ENCODE results near the gene E4F1.

The E4F1 gene

GRCh38 chr16:2231016-2231931 lies 7.9 kb downstream of the E4F1 start:
- TF ChIP-seq TCF4 (CRISPR knock-in tag; IDR thresholded peaks at IDR 0.05; ENCODE audit: borderline replicate concordance) = no peak
- TF ChIP-seq ESRRG (CRISPR knock-in tag; IDR thresholded peaks at IDR 0.05) = no peak
- TF ChIP-seq PATZ1 (CRISPR knock-in tag; IDR thresholded peaks at IDR 0.05; ENCODE audit: borderline replicate concordance) = no peak
- TF ChIP-seq SNAI2 (CRISPR knock-in tag; IDR thresholded peaks at IDR 0.05) = no peak
- no peak for TF ChIP-seq ZC3H10 (CRISPR knock-in tag; IDR thresholded peaks at IDR 0.05)
- no peak for TF ChIP-seq ZFP30 (CRISPR knock-in tag; IDR thresholded peaks at IDR 0.05)
- no peak for TF ChIP-seq CSDC2 (CRISPR knock-in tag; IDR thresholded peaks at IDR 0.05)
- no peak for TF ChIP-seq ZFP3 (CRISPR knock-in tag; IDR thresholded peaks at IDR 0.05)
- no peak for TF ChIP-seq ZNF8 (CRISPR knock-in tag; IDR thresholded peaks at IDR 0.05)
- no peak for TF ChIP-seq TSHZ2 (CRISPR knock-in tag; IDR thresholded peaks at IDR 0.05)
- no peak for TF ChIP-seq TOX (CRISPR knock-in tag; IDR thresholded peaks at IDR 0.05; ENCODE audit: borderline replicate concordance)
- no peak for TF ChIP-seq POU6F1 (CRISPR knock-in tag; IDR thresholded peaks at IDR 0.05; ENCODE audit: borderline replicate concordance, low read depth)
- ATAC-seq = no peak

- ATAC-seq = no peak
- no peak for TF ChIP-seq ARNTL (CRISPR knock-in tag; IDR thresholded peaks at IDR 0.05; ENCODE audit: borderline replicate concordance, low read depth)
- no peak for TF ChIP-seq CSDC2 (CRISPR knock-in tag; IDR thresholded peaks at IDR 0.05)
- TF ChIP-seq GLIS3 (CRISPR knock-in tag; IDR thresholded peaks at IDR 0.05) = no peak
These were observed 9.0 kb downstream of the E4F1 start for GRCh38 chr16:2232094-2232990.

GRCh38 chr16:2233046-2233775 lies 9.8 kb downstream of the E4F1 start:
- no peak for ATAC-seq

More at GRCh38 chr16:2233046-2233775, 9.8 kb downstream of the E4F1 start:
- TF ChIP-seq ZC3H10 (CRISPR knock-in tag; IDR thresholded peaks at IDR 0.05) (no peak), RARB (CRISPR knock-in tag; IDR thresholded peaks at IDR 0.05) (no peak), ZFP3 (CRISPR knock-in tag; IDR thresholded peaks at IDR 0.05) (no peak), ZNF8 (CRISPR knock-in tag; IDR thresholded peaks at IDR 0.05) (no peak), PPARA (CRISPR knock-in tag; IDR thresholded peaks at IDR 0.05; ENCODE audit: borderline replicate concordance) (no peak), CSDC2 (CRISPR knock-in tag; IDR thresholded peaks at IDR 0.05) (no peak), POU6F1 (CRISPR knock-in tag; IDR thresholded peaks at IDR 0.05; ENCODE audit: borderline replicate concordance, low read depth) (no peak), ARNTL (CRISPR knock-in tag; IDR thresholded peaks at IDR 0.05; ENCODE audit: borderline replicate concordance, low read depth) (no peak), GLIS3 (CRISPR knock-in tag; IDR thresholded peaks at IDR 0.05) (no peak), ZNF565 (CRISPR knock-in tag; conservative IDR thresholded peaks at IDR 0.05; ENCODE audit: low read depth) (no peak), OSR1 (CRISPR knock-in tag; IDR thresholded peaks at IDR 0.05) (no peak), ISL1 (CRISPR knock-in tag; IDR thresholded peaks at IDR 0.05) (no peak), PATZ1 (CRISPR knock-in tag; IDR thresholded peaks at IDR 0.05; ENCODE audit: borderline replicate concordance) (no peak)
- TF ChIP-seq, protein P1, sequence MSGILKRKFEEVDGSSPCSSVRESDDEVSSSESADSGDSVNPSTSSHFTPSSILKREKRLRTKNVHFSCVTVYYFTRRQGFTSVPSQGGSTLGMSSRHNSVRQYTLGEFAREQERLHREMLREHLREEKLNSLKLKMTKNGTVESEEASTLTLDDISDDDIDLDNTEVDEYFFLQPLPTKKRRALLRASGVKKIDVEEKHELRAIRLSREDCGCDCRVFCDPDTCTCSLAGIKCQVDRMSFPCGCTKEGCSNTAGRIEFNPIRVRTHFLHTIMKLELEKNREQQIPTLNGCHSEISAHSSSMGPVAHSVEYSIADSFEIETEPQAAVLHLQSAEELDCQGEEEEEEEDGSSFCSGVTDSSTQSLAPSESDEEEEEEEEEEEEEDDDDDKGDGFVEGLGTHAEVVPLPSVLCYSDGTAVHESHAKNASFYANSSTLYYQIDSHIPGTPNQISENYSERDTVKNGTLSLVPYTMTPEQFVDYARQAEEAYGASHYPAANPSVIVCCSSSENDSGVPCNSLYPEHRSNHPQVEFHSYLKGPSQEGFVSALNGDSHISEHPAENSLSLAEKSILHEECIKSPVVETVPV (CRISPR knock-in tag; IDR thresholded peaks at IDR 0.05) = no peak
